Kidney capillary endothelial cell (primary cell): ENCODE results near the gene CUL7.
"Not testable (repeated sequence)": the region's sequence is repeated elsewhere in the genome, so short reads cannot be mapped to it uniquely, and the experiment has no call there.

Experiments
- DNase-seq: peaks from one replicate; pipeline ENCODE4 v3.0.0-alpha.2; 2018; ENCODE audit warnings: low spot score

Gene CUL7

DNA sequence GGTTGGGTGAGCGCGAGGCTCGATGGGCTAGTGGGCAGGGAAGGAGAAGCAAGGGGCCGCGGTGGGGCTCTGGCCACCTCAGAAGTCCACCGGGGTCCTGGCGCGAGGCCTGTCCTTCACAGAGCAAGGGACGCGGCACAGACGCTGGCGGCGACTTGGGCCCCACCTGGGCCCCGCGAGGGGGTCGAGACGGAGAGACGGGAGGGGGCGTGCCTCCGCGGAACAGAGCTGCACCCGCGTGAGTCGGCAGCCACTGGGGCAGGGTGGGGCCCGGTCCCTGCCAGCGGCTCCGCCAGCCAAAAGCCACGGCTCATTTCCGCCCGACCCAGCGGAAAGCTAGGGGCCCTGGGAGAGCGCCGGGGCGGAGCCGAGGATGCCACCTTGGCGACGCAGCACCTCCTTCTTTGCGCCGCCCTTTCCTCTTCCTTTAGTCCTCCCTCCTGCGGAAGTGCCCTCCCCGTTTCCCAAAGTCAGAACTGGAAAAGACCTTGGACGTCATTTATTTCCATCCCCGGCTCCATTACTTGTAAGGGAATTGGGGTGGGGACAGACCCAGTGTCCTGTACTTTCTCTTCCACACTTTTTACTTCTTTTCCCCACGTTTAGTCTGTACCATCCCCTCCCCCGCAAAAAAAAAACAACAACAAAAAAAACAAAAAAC, at the start of gene CUL7:
Gene CUL7 (minus strand): TSS at position 307 of the 661 bp plus-strand sequence. CDS start 1,063 bp downstream, outside the sequence.
- DNase-seq: peak; percentile 92

DNA sequence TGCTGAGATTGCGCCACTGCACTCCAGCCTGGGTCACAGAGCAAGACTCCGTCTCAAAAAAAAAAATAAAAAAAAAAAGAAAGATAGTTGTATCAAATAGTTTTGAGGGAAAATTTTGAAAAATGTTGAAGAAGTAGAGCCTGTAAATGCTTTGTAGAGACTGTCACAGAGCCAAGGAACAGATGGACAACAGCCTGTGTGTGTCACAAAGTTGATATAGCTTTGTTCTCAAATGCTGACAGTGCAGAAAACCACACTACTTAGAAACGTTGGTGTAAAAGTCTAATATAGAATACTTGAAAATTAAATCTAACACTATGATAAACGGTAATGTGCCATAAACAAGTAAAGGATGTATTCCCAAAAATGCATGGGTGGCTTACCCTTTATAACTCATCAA, 47.8 kb upstream of the CUL7 start:
- DNase-seq: no peak

DNA sequence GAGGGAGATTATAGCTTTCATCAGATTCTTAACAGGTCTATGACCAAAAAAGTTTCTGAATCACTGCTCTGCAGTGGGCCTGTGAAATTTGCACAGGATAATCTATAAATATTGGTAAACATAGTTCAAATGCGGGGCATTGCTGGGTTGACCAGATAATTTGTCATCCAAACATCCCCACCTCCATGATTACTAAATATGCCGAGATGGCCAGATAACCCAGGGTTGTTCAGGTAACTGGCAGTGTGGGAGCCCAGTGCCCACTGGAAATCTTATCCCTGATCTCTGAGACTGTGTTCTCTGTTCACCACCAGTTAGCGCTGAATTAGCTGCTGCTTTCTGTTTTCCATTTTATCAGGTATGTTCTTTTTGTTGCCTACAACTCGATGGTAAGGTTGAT, 43.9 kb upstream of the CUL7 start:
- no peak for DNase-seq

DNA sequence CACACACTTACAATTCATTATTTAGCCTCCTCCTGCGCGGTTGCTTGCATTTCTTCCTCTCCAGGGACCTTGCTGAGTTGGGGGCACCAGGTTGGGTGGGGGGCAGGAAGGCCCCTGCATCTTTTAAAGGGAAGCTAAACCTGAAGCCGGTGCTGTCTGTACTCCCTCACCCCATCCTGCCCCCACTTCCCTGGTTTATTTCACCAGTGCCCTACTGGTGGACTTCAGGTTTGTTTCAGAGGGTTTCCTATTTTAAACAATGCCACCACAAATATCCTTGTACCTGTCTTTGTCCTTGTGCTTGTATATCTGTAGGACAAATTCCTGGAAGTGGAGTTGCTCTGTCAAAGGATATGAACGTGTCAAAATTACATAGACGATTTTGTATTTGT, 43.4 kb upstream of the CUL7 start:
- no peak for DNase-seq

DNA sequence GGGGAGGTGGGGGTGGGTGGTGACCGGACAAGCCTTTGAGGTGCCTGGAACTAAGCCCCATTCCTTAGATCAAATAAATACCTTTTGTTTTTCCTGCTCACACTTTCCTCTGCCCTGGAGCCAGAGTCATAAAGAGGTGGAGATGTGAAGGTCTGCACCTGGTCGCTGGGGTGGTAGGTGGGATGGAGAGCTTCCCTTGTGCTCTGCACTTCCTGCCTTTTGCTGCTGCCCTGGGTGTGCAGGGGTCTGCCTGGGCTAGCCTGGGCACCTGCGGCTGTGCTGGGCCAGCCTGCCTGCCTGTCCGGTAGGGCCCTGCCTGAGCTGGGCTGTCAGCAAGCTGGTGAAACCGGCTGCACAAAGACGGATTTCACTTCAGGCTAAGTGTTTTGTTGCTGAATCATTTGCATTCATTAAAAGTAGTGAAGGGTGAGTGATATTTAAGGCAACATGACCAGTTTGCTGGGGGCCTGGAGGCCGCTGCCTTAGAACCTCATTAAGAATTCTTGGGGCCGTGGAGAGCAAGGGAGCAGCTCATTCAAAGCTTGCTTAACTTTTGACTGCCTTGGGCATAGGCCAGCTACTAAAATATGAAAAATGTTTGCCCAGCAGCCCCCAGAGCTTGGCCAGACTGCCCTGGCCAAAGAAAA, 42.9 kb upstream of the CUL7 start:
- no peak for DNase-seq

DNA sequence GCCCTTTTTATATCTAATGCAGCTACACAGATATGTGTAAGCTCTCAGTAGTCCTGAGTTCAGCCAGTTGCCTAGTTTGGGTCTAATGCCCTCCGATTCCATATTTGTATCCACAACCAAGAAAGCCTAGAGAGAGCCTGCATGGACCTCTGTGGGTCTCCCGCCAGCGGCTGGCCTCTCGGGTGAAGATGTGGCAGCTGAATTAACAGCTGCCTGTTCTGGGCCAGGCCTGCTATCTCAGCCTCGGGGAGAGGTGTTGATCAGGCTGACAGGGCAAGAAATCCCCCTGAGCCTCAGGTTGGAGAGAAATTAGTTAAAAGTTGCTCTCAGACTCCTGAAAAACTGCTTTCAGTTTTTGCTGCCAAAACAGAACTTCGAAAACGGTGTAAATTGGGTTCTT, 42.3 kb upstream of the CUL7 start:
- no peak for DNase-seq

DNA sequence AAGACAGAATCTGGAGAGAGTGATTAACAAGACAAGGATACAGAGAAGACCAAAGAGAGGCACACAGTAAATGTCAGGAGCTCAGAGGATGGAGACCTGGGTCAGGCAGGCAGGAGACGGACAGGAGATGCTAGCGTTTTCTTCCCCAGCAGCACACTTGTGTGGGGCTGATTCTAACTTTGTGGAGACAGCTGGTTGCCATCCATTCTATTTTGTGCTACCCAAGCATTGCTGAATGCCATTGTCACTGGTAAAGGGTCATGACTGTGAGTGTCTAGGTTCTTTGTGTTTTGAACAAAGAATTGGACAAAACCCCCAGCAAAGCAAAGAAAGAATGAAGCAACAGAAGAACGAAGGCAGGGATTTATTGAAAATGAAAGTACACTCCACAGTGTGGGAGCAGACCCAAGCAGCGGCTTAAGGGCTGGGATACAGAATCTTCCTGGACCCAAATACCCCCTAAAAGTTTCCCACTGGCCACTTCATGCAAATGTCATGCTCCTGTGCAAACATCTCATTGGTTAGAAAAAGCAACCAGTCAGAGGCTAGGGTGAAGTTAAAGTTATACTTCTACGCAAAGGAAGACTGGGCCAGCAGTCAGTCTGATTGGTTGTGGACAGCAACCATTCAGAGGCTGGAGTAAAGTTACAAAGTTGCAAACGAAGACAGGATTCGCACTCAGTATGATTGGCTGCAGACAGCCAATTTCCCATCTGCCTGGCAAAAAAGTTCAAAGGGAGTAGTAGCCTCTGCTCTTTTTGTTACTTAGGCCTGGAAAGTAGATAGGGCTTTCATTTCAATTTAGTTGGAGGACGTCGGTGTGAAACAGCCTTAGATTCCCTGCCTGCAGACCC, 40.0 kb upstream of the CUL7 start:
- no peak for DNase-seq

DNA sequence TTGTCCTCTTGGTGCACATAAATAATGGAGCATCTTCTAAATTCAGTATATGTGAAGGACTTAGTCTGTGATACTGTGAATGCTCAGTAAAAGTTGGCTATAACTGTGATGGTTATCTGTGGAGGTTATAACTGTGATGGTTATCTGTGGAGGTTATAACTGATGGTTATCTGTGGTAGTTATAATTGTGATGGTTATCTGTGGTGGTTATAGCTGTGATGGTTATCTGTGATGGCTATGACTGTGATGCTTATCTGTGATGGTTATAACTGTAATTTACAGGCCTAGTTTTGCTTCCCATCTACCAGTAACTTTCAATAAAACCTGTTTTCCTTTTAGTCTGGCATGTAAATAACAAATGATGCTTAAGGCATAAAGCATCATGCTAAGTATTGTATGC, 39.0 kb upstream of the CUL7 start:
- no peak for DNase-seq

DNA sequence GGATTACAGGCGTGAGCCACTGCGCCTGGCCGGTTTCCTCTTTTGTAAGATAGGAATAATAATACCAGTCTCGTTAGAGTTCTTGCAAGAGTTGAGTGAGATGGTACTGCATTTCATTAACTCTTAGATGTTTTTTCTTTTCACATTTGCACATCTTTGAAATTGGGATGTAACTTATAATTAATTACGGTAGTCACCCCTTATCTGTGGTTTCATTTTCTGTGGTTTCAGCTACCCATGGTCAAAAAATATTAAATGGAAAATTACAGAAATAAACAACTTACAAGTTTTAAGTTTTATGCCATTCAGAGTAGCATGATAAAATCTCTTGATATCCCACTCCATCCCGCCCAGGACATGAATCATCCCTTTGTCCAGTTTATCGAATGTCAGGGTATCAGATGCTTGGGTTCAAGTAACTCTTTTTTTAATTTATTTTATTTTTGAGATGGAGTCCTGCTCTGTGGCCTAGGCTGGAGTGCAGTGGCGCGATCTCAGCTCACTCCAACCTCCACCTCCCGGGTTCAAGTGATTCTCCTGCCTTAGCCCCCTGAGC, 37.9 kb upstream of the CUL7 start:
- no peak for DNase-seq

DNA sequence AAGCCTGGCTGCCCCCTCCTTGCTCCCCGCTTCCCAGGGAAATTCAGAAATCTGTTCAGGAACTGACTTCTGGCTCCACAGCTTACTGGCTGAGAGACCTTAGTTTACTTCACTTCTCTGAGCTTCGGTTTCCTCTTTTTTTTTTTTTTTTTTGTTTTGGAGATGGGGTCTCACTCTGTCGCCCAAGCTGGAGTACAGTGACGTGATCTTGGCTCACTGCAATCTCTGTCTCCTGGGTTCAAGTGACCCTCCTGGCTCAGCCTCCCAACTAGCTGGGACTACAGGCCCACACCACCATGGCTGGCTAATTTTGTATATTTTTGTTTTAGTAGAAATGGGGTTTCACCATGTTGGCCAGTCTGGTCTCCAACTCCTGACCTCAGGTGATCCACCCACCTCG, 37.4 kb upstream of the CUL7 start:
- no peak for DNase-seq

DNA sequence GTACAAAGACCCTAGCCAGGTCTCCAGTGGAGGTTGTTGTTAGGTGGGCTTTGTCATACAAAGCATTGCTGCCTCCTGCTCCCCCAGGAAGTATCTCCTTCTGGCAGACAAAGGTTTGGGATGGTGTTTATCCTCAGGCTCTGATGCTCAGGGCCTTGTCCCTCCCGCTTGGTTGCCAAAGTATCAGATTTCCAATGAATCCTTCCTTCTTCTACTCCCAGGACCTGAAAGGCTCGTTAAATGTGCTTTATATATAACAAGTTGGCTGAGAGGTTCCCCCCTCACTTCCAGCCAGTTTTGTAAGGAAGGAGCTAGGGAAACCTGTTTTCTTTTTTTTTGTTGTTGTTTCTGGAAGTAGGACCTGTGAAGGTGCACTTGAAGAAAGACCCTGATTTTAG, 36.9 kb upstream of the CUL7 start:
- DNase-seq: no peak

DNA sequence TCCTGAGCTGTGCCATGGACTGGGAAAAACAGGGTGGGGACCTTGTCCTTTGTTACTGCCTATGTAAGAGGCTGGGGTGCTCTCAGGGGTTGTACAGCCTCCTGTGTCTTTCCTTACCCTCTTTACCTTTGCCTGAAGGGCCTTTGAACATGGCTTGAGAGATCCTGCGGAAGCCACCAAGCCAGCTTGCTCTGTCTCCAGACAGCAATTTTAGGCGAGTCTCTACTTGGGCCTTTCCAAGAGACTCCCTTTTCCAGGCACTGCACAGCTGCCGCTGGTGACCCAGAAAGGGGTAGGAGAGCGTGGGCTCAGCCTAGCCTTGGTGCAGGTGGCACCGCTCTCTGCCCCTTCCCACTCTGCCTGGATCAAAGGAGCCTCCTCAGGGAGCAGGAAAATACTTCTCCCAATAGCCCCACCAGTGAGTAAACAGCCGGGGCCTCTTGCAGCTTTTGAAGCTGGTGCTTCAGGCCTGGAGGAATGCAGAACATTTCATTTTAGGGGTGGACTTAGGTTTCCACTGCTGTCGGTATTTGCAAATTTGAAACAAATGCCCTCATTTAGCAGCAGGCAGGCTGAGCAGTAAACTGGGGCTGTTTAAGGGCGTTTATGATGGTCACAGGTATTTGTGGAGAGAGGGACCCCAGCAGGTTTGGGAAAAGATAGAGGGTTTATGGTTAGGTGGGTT, 36.4 kb upstream of the CUL7 start:
- no peak for DNase-seq

DNA sequence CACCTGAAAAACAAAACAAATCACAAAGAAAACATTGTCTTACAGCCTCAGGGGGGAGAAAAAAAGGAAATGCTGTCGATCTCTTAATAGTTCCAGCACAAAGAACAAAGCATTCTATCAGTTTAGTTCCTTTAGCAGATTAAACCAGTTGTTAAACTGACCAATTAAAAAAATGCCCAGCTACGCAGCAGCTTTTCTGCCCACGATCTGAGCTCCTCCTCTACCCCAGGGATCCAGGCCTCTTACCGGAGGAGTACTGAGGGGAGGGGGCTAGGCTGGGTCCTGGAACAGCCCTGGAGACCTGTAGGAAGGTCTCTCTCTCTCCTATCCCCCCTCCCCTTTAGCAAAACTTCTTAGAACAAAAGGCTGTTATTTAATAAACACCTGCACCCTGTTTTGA, 35.8 kb upstream of the CUL7 start:
- no peak for DNase-seq

DNA sequence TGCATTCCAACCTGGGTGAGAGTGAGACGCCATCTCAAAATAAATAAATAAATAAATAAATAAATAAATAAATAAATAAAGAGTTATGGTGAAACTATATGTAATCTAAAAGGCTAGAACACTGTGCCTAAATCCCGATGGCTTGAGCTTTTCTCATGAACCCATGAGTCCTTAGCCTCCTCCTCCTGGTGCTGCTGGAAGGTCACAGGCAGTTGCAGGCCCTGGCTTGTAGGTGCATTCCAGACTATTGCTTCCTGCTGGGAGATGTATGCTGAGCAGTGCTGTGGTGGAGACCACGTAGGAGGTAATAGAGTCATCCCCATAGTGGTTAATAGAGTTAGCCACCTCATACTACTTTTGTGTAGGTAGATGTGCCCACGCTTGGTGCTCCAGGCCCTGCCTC, 35.0 kb upstream of the CUL7 start:
- no peak for DNase-seq

DNA sequence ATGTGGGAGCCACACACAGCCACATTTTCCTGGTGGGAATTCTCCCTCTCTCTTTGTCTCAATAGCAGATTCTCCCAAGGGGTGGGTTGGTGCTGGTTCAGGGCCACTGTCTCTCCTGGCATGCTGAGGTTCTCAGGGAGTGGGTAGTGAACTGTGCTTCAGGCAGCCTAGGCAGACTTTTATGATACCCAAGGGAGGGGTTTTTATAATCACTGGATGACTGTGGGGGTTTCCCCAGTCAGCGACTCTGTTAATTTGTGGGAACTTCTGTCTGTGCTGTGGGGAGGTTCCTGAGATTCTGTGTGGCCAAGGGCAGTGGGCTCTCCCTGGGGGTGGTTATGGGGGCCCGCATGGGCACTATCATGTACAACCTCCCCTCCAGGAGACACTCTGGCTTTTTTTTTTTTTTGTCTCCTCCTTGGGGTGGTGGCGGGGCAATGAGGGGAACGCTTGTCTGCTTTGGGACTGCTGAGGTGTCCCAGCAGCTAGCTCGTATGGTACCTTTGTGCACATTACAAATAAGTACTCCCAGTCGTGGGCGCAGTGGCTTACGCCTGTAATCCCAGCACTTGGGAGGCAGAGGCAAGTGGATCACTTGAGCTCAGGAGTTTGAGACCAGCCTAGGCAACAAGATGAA, 32.5 kb upstream of the CUL7 start:
- DNase-seq: no peak

DNA sequence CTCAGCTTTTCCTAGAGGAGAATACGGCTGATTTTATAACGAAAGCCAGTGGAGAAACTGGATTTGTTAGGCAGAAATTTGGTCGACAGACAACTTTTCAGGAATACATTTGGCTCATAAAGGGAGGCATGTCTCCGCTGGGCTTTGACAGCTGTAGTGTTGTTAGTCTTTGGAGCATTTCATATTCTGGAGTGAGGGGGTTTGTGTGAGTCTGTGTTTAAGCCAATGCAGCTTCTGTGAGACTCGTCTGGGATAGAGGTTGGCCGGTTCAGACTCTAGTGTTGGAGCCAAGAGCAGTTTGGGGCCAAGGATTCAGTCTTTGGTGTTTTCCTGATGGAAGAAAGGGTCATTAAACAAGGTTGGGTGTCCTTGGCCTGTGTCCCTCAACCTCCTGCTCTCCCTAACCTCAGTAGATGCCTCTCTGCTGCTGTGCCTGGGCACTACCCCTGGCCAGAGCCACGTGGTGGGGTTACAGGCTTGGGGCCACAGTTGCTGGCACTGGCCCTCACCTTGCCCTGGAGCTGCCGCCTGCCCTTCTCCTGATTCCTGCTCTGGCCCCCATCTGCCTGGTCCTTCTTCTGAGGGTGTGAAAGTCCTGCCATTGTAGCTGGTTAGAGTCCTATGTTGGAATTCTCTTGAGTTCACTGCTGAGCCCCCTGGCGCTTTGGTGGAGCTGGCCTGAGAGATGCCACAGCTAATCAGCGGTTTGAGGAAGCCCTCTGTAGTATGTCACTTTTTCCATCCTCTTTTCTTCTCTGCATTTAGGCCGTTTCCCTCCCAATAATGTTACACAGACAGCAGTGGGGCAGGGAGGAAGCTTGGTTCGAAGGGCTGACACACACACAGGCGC, 29.4 kb upstream of the CUL7 start:
- DNase-seq: no peak

DNA sequence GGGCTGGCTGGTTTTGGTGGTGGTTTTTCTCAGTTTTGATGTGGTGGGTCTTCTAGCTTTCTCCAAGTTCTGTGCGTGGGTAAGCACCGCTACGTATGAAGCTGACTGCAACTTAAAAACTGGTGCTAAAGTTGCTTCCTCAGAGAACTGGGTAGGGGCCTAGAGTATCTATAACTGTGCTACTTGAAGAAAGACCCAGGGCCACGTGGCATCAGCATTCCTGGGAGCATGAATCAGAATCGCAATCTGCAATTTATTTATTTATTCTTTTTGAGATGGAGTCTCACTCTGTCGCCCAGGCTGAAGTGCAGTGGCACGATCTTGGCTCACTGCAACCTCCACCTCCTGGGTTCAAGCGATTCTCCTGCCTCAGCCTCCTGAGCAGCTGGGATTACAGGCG, 28.3 kb upstream of the CUL7 start:
- DNase-seq: not testable (repeated sequence)

DNA sequence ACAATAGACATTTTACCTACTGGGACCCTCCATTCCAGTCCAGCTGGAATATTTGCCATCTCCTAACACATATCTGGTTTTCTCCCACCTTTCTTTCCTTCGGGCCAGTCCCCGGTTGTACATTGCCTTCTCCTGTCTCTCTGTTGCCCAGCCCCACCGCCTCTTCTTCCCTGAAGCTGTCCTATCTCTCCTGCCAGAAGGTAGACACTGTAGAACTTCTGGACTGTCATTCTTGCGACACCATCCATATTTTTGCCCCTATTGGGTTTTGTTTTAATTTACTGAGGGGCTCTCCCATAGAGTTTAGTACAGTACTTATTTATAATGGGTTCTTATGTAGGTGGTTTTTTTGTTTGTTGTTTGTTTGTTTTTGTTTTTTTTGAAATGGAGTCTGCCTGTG, 27.4 kb upstream of the CUL7 start:
- DNase-seq: no peak

DNA sequence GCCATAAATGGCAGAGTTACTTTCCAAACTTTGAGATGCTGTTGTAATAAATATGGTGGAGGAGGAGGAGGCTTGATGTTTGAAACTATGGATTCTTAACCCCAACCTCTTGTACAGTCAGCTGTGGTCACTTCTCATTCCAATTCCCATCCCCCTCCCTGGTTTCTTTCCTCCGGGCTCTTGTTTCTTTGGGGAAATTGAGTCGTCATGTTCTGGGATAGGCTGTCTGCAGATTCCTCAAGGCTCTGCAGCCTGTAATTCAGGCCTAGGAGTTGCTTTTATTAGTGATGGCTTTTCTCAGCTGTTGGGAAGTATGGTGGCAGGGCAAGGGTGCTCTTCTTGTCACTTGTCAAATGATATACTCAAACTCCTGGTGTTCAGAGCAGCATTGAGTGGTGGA, 25.0 kb upstream of the CUL7 start:
- no peak for DNase-seq

DNA sequence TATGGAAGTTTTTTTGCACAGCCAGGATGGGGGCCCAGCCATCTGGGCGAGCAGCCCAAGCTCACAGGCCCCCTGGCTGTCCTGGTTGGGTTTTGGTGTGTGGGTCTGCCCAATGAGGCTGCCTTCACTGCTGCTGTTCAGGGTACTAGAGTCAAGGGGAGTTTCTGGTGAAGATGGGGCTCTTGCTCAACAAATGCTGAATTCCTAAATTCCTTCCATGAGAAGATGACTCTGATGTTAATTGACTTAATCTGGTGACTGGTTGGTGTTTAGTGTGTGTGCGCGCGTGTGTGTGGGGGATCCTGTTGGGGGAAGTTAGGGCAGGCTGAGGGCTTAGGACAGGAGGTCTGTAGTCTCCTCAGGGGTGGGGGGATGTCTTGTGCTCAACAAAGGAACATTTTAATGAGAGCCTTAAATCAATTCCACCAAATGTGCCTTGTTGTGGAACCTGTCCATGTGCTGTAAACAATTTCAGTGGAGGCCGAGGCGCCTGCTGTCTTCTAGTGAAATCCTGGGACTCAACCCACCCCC, 24.4 kb upstream of the CUL7 start:
- no peak for DNase-seq
